Hippocampal formation (tissue), 2 donors: ENCODE measurements around the gene GHRH.

Source experiments
- DNase-seq, 2 donors: peaks; one replicate each; lab custom pipeline; 2025; lab: John Stamatoyannopoulos, UW

Gene GHRH

GRCh38 chr20:37205130-37205529 lies 56.5 kb downstream of the GHRH start:
- no peak for DNase-seq

- no peak for DNase-seq
Observed at GRCh38 chr20:37204056-37204455, 57.6 kb downstream of the GHRH start.

GRCh38 chr20:37202267-37202943 lies 59.2 kb downstream of the GHRH start:
- no peak for DNase-seq

GRCh38 chr20:37201827-37202162 lies 59.8 kb downstream of the GHRH start:
- no peak for DNase-seq
